Calu3 (cell line): ENCODE results near the gene MEI4. TPM values are rescaled to one million over a fixed set of nuclear protein-coding genes. Genes with fewer than 3 reads are reported as not detected.
"Not testable (repeated sequence)": the region's sequence is repeated elsewhere in the genome, so short reads cannot be mapped to it uniquely, and the experiment has no call there.

Source experiments
- BruUV-seq: library from RNA; stranded (reverse); fragments of 400-500 nt; replicated peaks from 2 replicates; lab custom pipeline; 2021; lab: Mats Ljungman, UMichigan
- CTCF ChIA-PET: fragments of 300-600 bp; sonication (Branson Sonifier 250); formaldehyde crosslinking; loops from one replicate; lab custom pipeline; 2022; ENCODE audit warnings: antibody characterized with exemption; lab: Charles Lee
- DNase-seq: peaks from one replicate; pipeline ENCODE4 v3.0.0; 2022
- H3K27ac Mint-ChIP-seq: one replicate; pipeline ENCODE4 v1.8.0; 2022; ENCODE audit warnings: mixed read lengths; ENCODE audit not compliant: unreplicated experiment
- H3K27me3 Mint-ChIP-seq: one replicate; pipeline ENCODE4 v1.8.0; 2022; ENCODE audit warnings: mixed read lengths; ENCODE audit not compliant: unreplicated experiment
- H3K36me3 Mint-ChIP-seq: one replicate; pipeline ENCODE4 v1.8.0; 2022; ENCODE audit warnings: mild to moderate bottlenecking, moderate library complexity, mixed read lengths; ENCODE audit not compliant: insufficient read depth, unreplicated experiment
- H3K4me1 Mint-ChIP-seq: one replicate; pipeline ENCODE4 v1.8.0; 2022; ENCODE audit warnings: mild to moderate bottlenecking, low read depth, mixed read lengths; ENCODE audit not compliant: unreplicated experiment
- H3K4me3 Mint-ChIP-seq: one replicate; pipeline ENCODE4 v1.8.0; 2022; ENCODE audit warnings: mild to moderate bottlenecking, low read depth, moderate library complexity, mixed read lengths; ENCODE audit not compliant: unreplicated experiment
- H3K9me3 Mint-ChIP-seq: one replicate; pipeline ENCODE4 v1.8.0; 2022; ENCODE audit warnings: low read depth, mixed read lengths; ENCODE audit not compliant: unreplicated experiment
- intact Hi-C: fragments of 100-400 bp; cut with micrococcal nuclease; formaldehyde crosslinking; loops from one replicate; pipeline ENCODE4 v1.10.0; 2022; ENCODE audit not compliant: unreplicated experiment
- total RNA-seq: library from RNA; stranded (reverse); gene quantifications from 2 replicates; pipeline ENCODE4 v1.2.3, GENCODE V29; 2022
- TF ChIP-seq, protein P1 (sequence below): fragments of 200-600 bp; IDR thresholded peaks from one replicate; pipeline ENCODE4 v1.8.0; 2022; ENCODE audit warnings: antibody characterized with exemption; ENCODE audit not compliant: unreplicated experiment

MEI4 gene
- total RNA-seq, 1 experiment from 2014 or later = 0.09 TPM

DNA sequence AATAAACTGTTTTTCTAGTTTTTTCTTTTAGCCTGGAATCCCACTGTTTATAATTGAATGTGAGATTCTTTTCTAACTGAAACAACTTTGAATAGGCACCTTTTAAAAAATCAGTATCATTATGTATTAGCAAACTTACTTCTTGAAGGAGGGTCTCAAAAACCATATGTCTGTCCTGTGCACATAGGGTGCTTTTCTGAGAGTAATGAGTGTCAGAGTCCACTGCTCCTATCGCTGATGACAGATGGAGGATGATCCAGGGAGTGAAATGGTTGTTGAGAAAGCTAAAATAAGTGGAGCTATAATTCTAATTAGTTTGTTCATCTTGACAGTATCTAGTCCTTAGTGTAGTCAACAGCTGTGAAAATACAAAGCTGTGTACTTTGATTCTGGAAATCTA is 35.8 kb downstream of the MEI4 start:
- BruUV-seq = no TSS peak
- TF ChIP-seq, protein P1, sequence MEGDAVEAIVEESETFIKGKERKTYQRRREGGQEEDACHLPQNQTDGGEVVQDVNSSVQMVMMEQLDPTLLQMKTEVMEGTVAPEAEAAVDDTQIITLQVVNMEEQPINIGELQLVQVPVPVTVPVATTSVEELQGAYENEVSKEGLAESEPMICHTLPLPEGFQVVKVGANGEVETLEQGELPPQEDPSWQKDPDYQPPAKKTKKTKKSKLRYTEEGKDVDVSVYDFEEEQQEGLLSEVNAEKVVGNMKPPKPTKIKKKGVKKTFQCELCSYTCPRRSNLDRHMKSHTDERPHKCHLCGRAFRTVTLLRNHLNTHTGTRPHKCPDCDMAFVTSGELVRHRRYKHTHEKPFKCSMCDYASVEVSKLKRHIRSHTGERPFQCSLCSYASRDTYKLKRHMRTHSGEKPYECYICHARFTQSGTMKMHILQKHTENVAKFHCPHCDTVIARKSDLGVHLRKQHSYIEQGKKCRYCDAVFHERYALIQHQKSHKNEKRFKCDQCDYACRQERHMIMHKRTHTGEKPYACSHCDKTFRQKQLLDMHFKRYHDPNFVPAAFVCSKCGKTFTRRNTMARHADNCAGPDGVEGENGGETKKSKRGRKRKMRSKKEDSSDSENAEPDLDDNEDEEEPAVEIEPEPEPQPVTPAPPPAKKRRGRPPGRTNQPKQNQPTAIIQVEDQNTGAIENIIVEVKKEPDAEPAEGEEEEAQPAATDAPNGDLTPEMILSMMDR = no peak
- no peaks in the 10 kb centered on the region for H3K9me3 Mint-ChIP-seq
- no peak overlapping the region for H3K27ac Mint-ChIP-seq
- H3K4me3 Mint-ChIP-seq = no peak overlapping the region
- H3K36me3 Mint-ChIP-seq = no peaks in the 10 kb centered on the region
- DNase-seq = no peak
- CTCF ChIA-PET = no interaction called here
- no peaks in the 10 kb centered on the region for H3K27me3 Mint-ChIP-seq
- no peaks in the 10 kb centered on the region for H3K4me1 Mint-ChIP-seq
- intact Hi-C loops = loop anchor here (5.0 kb wide), 1 partner anchor 51 kb away; no protein-coding TSS in a partner anchor

DNA sequence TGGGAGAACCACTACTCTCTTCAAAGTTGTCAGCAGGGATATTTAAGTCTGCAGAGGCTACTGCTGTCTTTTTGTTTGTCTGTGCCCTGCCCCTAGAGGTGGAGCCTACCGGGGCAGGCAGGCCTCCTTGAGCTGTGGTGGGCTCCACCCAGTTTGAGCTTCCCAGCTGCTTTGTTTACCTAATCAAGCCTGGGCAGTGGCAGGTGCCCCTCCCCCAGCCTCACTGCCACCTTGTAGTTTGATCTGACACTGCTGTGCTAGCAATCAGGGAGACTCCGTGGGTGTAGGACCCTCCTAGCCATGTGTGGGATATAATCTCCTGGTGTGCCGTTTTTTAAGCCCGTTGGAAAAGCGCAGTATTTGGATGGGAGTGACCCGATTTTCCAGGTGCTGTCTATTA is 47.3 kb downstream of the MEI4 start:
- H3K27me3 Mint-ChIP-seq, H3K36me3 Mint-ChIP-seq, DNase-seq, intact Hi-C loops, CTCF ChIA-PET, H3K9me3 Mint-ChIP-seq, H3K4me3 Mint-ChIP-seq, BruUV-seq, H3K27ac Mint-ChIP-seq, H3K4me1 Mint-ChIP-seq: not testable (repeated sequence)

DNA sequence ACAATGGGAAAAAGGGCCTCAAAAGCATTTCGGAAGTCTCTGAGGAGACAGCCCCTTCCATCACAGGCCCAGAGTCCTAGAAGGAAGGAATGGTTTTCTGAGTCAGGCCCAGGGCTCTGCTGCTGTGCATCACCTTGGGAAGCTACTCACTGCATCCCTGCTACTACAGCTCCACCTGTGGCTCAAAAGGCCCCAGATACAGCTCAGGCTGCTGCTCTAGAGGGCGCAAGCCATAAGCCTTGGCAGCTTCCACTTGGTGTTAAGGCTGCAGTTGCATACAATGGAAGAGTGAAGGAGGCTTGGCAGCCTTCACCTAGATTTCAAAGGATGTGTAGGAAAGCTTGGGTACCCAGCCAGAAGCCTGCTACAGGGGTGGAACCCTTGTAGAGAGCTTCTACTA is 54.8 kb downstream of the MEI4 start:
- intact Hi-C loops = no loop called here
- CTCF ChIA-PET = no interaction called here
- Mint-ChIP-seq H3K27ac (no peak overlapping the region), H3K27me3 (no peaks in the 10 kb centered on the region), H3K36me3 (no peaks in the 10 kb centered on the region), H3K4me3 (no peak overlapping the region), H3K9me3 (peaks cover 6% of the 10 kb centered on the region), H3K4me1 (no peaks in the 10 kb centered on the region)
- TF ChIP-seq, protein P1 = no peak
- DNase-seq = no peak
- BruUV-seq = no TSS peak

DNA sequence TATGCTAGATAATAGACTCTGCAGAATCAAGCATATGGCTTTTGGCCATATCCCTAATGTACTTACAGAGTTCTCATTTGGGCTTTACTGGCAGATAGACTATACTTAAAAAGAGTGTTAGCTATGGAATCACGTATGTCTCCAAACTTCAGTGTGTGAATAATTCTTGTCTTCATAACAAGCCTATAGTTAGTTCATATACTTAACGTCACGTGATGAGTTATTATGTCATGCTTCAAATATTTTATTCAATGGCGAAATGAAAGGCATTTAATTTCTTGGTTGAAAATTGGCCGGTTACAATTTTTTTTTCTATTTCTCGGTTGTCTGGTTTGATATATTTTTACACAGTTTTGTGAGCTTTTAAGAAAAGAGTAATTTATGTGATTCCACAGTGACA is 62.7 kb downstream of the MEI4 start:
- DNase-seq = no peak
- no peak overlapping the region for H3K4me3 Mint-ChIP-seq
- CTCF ChIA-PET = no interaction called here
- no peak overlapping the region for H3K27ac Mint-ChIP-seq
- no TSS peak for BruUV-seq
- H3K9me3 Mint-ChIP-seq = no peaks in the 10 kb centered on the region
- no peaks in the 10 kb centered on the region for H3K27me3 Mint-ChIP-seq
- H3K4me1 Mint-ChIP-seq = no peaks in the 10 kb centered on the region
- H3K36me3 Mint-ChIP-seq = no peaks in the 10 kb centered on the region
- intact Hi-C loops = no loop called here
- TF ChIP-seq, protein P1 = no peak

DNA sequence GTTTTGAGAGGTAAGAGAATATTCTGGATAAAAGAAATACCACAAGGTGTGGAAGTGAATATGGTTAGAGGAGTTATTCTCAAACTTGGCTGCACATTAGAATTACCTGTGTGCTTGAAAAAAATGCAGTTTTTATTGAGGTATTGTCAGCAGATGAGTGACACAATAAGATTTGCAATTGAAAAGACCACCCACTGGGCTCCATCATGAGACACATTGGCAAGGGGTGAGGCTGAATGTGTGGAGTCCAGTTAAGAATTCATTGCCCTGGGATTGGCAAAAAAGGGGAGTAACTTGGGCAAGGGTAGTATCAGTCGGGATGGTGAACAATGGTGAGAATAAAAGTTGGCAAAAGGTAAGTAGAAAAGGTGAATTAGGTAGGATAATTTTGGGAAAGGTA is 63.5 kb downstream of the MEI4 start:
- H3K27ac Mint-ChIP-seq = no peak overlapping the region
- intact Hi-C loops = no loop called here
- TF ChIP-seq, protein P1 = no peak
- H3K4me1 Mint-ChIP-seq = no peaks in the 10 kb centered on the region
- no peaks in the 10 kb centered on the region for H3K27me3 Mint-ChIP-seq
- no peaks in the 10 kb centered on the region for H3K36me3 Mint-ChIP-seq
- no TSS peak for BruUV-seq
- H3K9me3 Mint-ChIP-seq = no peaks in the 10 kb centered on the region
- H3K4me3 Mint-ChIP-seq = no peak overlapping the region
- CTCF ChIA-PET = no interaction called here
- DNase-seq = no peak

DNA sequence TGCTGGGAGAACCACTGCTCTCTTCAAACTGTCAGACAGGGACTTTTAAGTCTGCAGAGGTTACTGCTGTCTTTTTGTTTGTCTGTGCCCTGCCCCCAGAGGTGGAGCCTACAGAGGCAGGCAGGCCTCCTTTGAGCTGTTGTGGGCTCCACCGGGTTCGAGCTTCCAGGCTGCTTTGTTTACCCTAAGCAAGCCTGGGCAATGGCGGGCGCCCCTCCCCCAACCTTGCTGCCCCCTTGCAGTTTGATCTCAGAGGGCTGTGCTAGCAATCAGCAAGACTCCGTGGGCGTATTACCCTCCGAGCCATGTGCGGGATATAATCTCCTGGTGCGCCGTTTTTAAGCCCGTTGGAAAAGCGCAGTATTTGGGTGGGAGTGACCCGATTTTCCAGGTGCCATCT is 83.2 kb downstream of the MEI4 start:
- H3K4me3 Mint-ChIP-seq, CTCF ChIA-PET, intact Hi-C loops, H3K27ac Mint-ChIP-seq, H3K4me1 Mint-ChIP-seq, H3K27me3 Mint-ChIP-seq, DNase-seq, BruUV-seq, H3K36me3 Mint-ChIP-seq: not testable (repeated sequence)
- H3K9me3 Mint-ChIP-seq = peaks cover 12% of the 10 kb centered on the region
